ENCODE results near the gene ST6GALNAC3.
"Not testable (repeated sequence)": the region's sequence is repeated elsewhere in the genome, so short reads cannot be mapped to it uniquely, and the experiment has no call there.

The ST6GALNAC3 gene

GRCh38 chr1:76238094-76238628 lies 163.6 kb downstream of the ST6GALNAC3 start:
- in situ Hi-C loops (cut with MboI; ENCODE audit: low sequenced_read_pairs) = no loop called here

- in situ Hi-C loops (cut with MboI; ENCODE audit: low sequenced_read_pairs) = no loop called here
These were observed 164.9 kb downstream of the ST6GALNAC3 start for GRCh38 chr1:76239470-76239918.

GRCh38 chr1:76240316-76240715 lies 165.8 kb downstream of the ST6GALNAC3 start:
- in situ Hi-C loops (cut with MboI; ENCODE audit: low sequenced_read_pairs) = no loop called here

- in situ Hi-C loops (cut with MboI; ENCODE audit: low sequenced_read_pairs) = not testable (repeated sequence)
These were observed 168.0 kb downstream of the ST6GALNAC3 start for GRCh38 chr1:76242587-76242986.

GRCh38 chr1:76247261-76247852 lies 172.8 kb downstream of the ST6GALNAC3 start:
- in situ Hi-C loops (cut with MboI; ENCODE audit: low sequenced_read_pairs) = no loop called here

GRCh38 chr1:76250271-76250670 lies 175.7 kb downstream of the ST6GALNAC3 start:
- in situ Hi-C loops (cut with MboI; ENCODE audit: low sequenced_read_pairs) = no loop called here

- in situ Hi-C loops (cut with MboI; ENCODE audit: low sequenced_read_pairs) = no loop called here
These were observed 177.9 kb downstream of the ST6GALNAC3 start for GRCh38 chr1:76252431-76252830.

GRCh38 chr1:76254104-76255030 lies 179.8 kb downstream of the ST6GALNAC3 start:
- in situ Hi-C loops (cut with MboI; ENCODE audit: low sequenced_read_pairs) = no loop called here

- in situ Hi-C loops (cut with MboI; ENCODE audit: low sequenced_read_pairs) = no loop called here
These were observed 182.0 kb downstream of the ST6GALNAC3 start for GRCh38 chr1:76256289-76257223.

GRCh38 chr1:76257823-76258222 lies 183.3 kb downstream of the ST6GALNAC3 start:
- in situ Hi-C loops (cut with MboI; ENCODE audit: low sequenced_read_pairs) = no loop called here

GRCh38 chr1:76259270-76259669 lies 184.7 kb downstream of the ST6GALNAC3 start:
- in situ Hi-C loops (cut with MboI; ENCODE audit: low sequenced_read_pairs) = no loop called here

GRCh38 chr1:76260279-76260678 lies 185.7 kb downstream of the ST6GALNAC3 start:
- in situ Hi-C loops (cut with MboI; ENCODE audit: low sequenced_read_pairs) = no loop called here

- in situ Hi-C loops (cut with MboI; ENCODE audit: low sequenced_read_pairs) = no loop called here
These were observed 188.1 kb downstream of the ST6GALNAC3 start for GRCh38 chr1:76262601-76263000.

- in situ Hi-C loops (cut with MboI; ENCODE audit: low sequenced_read_pairs) = no loop called here
These were observed 190.1 kb downstream of the ST6GALNAC3 start for GRCh38 chr1:76264642-76265041.

- in situ Hi-C loops (cut with MboI; ENCODE audit: low sequenced_read_pairs) = no loop called here
These were observed 192.2 kb downstream of the ST6GALNAC3 start for GRCh38 chr1:76266762-76267161.

- in situ Hi-C loops (cut with MboI; ENCODE audit: low sequenced_read_pairs) = no loop called here
These were observed 193.1 kb downstream of the ST6GALNAC3 start for GRCh38 chr1:76267631-76268030.

GRCh38 chr1:76268341-76268740 lies 193.8 kb downstream of the ST6GALNAC3 start:
- in situ Hi-C loops (cut with MboI; ENCODE audit: low sequenced_read_pairs) = no loop called here

GRCh38 chr1:76269155-76269554 lies 194.6 kb downstream of the ST6GALNAC3 start:
- in situ Hi-C loops (cut with MboI; ENCODE audit: low sequenced_read_pairs) = no loop called here

- in situ Hi-C loops (cut with MboI; ENCODE audit: low sequenced_read_pairs) = no loop called here
These were observed 199.8 kb downstream of the ST6GALNAC3 start for GRCh38 chr1:76274302-76274701.

GRCh38 chr1:76274718-76275117 lies 200.2 kb downstream of the ST6GALNAC3 start:
- in situ Hi-C loops (cut with MboI; ENCODE audit: low sequenced_read_pairs) = no loop called here

GRCh38 chr1:76278711-76279100 lies 204.2 kb downstream of the ST6GALNAC3 start:
- in situ Hi-C loops (cut with MboI; ENCODE audit: low sequenced_read_pairs) = no loop called here
